Kidney capillary endothelial cell (primary cell): ENCODE data around the gene RNF113B.

ENCODE experiments used
- DNase-seq: peaks from one replicate; pipeline ENCODE4 v3.0.0-alpha.2; 2018; ENCODE audit warnings: low spot score

Gene RNF113B

DNA sequence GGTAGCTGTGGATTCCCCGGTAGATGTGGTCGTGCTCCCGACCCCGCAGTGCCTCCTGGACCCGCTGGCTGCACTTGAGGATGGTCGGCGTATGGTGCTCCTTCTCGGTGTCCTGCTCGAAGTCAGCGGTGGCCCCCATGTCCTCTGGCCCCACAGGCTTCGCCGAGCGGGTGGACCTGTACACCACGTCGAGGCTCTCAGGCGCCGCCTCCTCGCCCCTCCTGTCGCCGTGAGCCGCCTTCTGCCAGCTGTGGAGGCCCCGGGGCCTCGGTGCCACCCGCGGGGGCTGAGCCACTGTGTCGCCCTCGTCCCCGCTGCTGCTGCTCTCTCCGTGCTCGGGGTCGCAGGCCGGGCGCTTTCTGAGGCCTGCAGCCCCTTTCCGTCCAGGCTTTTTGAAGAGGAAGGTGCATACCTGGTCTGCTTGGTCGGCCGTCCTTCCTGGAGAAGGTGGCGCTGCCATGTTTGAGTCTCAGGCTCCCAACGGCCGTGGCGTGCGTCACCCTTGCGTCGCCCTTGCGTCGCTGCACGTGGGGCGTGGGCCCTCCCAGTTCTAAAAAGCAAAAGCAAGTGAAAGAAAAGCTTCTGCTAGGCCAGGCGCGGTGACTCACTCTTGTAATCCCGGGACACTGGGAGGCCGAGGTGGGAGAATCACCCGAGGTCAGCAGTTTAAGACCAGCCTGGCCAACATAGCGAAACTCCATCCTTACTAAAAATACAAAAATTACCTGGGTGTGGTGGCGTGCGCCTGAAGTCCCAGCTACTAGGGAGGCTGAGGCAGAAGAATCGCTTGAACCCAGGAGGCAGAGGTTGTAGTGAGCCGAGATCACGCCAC lies at the start of gene RNF113B:
TSS of gene RNF113B (minus strand) at position 493 of the 832 bp plus-strand sequence. CDS start at position 460, 33 bp downstream.
- no peak for DNase-seq

DNA sequence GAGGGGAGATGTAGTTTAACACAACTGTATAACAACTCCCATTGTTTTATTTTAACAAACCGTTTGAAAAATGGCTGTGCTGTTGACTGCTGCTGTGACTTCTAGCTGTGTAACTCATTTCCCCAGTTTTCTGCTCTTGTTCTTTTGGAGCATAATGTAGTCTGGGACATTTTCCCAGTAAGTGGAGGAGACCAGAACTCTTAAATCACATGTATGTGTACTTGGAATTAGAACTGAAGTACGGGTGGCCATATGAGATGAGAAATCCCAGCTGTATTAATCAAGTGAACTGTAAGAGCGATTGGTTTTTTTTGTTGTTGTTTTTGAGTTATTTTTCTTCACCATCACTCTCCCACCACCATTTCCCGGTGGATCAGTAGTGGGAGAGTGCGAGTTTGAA lies 49.4 kb upstream of the RNF113B start:
- DNase-seq, result no peak

DNA sequence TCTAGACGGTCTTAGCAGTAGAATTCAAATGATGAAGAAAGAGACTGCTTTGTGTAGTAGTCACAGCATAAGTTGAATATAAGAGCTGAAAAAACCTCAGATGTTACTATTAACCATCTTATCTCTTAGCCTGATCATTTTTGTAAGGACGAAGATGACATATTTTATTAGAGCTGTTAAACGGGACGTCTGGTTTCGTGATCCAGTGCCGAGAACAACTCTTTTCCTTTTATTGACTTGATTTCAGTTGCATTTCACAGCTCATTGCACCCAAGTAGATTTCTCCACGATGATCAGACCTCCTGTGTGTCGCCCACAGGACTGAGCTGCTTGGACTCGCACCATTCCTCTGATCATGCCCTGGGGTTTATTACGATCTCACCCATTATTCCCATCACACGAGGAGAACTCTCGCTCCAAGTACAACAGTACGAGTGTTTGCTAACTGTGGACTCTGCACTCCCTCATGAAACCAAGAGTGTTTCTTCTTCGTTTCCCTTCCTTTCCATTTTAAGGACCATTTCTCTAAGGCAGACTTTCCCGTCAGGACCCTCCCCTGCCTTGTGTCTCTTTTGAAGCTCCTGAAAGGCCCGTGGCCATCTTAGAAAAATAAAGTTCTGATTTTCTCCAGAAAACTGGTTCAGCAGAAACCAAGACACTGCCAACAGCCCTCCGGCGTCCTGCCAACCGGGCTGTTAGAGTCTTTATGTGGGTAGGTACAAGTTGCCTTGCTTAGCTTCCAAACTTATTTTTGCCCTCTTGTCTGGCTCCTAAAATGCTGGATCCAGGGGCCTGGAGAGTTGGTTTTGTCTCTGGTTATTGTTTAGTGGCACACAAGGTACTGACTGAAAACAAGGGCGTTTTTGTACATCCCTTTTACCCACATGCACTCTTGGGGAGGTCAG lies 48.2 kb upstream of the RNF113B start:
- DNase-seq, result no peak

DNA sequence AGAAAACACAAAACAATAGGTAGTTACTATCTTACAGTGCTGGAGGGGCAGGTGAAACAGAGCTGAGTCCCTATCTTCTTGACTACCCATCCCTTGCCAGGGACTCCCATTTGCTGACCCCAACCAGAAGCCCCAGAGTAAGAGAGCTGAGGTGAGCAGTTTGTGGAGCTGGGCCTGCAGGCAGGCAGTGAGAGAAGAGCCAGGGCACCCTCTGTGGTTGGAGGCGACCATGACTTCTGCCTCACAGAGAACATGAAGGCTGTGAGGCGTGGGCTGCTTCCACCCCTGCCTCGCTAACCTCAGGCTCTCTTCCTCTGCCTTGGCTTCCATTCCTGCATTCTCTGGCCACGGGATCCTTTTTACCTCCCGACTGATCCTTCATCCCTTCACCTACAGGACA lies 47.5 kb upstream of the RNF113B start:
- no peak for DNase-seq

DNA sequence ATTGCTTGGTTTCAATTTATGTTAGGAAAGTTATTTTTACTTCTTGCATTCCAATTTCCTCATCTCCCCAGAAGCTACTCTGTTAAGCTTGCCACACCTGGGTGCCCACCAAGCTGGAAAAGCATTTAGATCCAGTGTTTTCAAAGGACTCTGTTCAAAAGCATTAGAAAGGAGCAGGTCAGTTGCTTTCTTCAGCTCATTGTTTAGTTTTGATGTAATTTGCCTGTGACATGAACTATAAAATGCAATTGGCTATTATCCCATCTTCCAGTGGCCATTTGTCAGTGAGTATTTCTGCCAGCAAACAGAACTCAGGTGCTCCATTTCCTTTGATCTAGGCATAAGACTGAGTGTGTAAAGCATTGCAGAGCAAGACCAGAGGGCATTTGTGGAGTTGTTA lies 46.7 kb upstream of the RNF113B start:
- DNase-seq, result no peak

DNA sequence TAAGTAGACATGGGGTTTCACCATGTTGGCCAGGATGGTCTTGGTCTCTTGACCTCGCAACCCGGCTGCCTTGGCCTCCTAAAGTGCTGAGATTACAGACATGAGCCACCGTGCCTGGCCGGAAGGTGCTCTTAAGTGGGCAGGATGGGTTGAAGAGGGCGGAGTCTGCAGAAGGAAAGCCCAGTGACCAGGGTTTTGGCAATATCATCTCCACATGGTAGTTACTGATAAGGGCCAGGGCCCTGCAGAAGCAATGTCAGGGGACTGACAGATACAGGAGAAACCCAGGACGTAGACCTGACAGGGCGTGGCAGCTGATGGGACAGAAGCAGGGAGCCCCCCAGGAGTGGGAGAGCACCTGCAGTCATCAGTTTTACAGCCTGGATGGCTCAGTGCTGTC lies 45.7 kb upstream of the RNF113B start:
- no peak for DNase-seq

DNA sequence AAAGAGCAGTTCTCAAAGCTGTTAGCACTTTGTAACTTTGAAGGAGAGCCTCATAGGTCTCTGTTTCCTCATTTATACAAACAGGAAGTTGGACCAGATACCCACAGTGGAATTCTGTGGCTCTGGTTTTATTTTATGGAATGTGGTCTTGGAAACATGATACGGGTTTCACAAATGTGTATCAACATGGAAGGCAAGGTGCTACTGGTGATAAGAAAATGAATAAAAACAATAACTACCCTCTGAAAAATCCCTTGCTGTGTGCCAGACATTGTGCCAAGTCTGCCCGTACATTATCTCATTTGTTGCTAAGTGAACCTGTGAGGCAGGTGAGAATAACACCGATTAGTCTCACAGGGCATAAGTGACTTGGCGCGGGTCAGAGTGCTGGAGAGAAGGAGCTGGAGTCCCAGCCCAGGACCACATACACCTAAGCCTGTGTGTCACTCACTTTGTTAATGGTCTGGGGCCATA lies 45.0 kb upstream of the RNF113B start:
- no peak for DNase-seq

DNA sequence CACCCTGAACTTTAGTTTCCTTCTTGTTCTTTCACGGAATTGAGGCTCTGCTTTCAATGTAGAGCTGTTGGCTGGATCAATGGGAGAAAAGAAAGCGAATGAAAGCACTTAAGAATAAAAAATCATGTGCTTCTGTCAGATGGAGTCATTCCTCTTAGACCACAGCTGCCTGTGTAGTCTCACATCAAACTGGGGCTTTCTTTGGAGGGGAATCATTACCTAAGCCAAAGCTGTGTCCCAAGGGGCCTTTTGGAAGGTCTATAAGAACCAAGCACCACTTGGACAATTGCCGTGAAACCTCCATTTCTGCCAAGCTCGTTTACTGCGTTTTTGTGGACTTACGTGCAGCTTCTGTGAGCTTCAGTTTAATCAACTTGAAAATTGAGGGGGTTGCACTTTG lies 44.2 kb upstream of the RNF113B start:
- no peak for DNase-seq

DNA sequence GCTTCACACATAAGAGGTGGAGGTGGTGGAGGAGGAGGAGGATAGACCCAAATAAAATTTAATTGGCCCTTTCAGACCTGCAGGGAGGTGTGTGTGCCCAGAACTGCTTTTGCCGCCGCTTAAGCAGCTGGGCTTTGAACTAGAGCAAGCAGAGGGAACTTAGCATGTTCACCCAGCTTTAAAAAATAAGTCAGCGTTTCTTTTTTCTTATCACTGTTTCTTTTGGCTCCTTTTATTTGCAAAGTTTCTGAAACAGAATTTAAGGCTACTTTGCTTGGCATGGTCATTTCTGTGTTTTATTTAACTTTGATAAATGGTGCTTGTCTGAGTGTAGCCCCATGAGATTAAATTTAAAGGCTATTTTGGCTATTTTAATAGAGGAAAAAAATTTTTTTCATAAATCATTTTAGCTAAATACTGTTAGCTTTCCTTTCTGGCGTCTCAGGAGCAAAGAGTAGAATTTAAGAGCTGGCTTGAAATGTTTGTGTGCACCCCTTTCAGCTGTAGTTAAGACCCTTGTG lies 43.3 kb upstream of the RNF113B start:
- no peak for DNase-seq

DNA sequence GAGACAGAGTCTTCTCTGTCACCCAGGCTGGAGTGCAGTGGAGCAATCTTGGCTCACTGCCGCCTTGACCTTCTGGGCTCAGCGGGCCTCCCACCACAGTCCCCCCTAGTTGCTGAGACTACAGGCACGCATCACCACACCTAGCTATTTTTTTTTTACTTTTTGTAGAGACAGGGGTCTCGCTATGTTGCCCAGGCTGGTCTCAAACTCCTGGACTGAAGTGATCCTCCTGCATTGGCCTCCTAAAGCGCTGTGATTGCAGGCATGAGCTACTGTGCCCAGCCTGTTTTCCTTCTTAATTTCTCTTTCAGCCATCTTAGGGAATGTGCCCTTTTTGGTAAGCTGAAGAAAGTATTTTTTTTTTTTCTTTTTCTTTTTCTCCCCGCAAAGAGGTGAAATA lies 42.6 kb upstream of the RNF113B start:
- DNase-seq, result no peak

DNA sequence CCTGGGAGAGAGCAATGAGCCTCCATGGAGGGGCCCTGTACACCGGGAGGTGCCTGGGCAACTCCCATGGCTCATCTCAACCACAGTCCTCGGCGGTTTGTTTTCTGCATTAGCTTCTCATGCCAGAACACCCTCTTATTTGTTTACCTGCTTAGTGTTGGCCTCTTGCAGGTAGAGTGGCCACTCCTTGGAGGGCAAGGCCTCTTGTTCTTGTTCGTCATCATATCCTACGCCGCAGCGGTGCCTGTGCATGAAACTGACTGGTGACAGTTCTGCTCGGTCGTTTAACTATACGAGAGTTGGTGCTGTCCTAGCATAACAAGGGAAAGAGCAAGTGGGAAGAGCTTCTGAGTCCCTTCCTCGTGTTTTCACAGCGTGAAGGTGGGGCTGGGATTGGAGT lies 40.5 kb upstream of the RNF113B start:
- DNase-seq, result no peak

DNA sequence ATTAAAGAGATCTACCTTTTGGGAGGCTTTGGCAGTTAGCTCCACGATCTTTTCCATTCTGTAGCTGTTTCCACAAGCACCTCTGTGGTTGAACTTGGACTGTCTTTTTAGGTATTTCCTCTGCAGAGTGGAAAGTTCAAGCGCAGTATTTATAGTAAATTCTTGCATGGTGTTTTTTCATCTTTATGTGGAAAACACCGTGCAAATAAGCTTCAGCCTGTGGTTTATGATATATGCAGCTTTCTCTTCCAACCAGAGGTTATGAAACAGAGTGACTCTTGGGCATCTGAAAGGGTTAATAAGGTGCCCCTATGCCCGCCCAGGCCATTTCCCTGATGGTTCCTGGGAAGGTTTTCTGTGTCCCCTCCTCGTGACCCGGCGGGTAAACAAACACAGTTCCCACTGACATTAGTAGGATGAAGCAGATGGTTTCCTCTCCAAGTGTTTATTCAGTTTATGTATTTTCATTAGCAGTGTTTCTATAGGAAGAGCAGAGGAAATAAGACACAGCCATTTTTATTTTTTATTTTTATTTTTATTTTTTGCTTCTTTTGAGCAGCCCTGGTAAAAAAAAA lies 39.7 kb upstream of the RNF113B start:
- peak; percentile 5 for DNase-seq

DNA sequence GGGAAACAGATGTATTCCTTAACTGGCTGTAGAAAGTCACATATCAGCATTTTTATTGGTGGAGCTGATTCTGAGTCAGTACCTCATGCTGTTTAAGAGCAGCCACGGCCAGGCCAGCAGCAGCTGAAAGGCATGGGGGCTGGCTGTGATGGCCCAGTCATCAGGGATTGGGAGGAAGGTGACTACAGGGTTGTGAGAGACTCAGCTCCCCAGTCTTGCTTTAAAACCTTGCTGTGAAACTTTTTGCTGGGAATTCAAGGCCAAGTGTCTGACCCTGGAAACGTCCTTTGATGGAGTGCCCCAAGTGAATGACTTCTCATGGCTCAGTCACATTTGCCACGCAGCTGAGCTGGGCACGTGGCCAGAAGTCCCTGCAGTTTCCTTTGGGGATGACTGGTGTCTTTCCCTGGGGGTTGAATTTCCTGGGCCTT lies 39.1 kb upstream of the RNF113B start:
- peak; percentile 94 for DNase-seq

DNA sequence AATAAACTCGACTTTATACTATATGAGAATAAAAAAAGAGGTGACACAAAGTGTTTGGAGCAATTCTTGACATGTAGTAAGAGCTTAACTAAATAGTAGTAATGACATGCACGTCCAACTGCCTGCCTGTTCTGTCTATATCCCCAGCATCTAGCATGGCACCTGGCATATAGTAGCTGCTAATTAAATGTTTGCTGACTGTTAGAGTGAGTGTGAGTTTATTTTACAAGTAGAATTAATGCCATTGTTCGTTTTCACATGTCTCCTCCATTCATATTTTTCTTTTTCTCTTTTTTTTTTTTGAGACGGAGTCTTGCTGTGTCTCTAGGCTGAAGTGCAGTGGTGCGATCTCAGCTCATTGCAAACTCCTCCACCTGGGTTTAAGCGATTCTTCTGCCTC lies 38.4 kb upstream of the RNF113B start:
- no peak for DNase-seq

DNA sequence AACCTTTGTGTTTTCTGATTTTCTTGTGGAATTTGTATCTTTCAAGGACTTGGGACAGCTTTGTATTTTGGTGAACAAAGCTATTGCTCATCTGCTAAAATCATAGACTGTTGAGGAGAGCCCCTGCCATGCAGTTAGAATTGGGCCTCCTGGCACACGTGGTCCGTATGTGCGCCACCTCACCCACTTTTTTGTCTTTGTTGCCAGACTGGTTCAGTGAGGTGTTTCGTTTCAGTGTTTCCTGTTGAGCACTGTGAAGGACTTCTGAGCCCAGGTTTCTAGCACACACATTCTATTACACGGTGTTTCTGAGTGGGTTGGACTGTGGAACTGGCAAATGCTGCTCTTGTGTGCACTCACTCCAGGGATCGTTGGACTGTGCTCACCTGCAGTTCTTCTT lies 37.6 kb upstream of the RNF113B start:
- DNase-seq, result no peak

DNA sequence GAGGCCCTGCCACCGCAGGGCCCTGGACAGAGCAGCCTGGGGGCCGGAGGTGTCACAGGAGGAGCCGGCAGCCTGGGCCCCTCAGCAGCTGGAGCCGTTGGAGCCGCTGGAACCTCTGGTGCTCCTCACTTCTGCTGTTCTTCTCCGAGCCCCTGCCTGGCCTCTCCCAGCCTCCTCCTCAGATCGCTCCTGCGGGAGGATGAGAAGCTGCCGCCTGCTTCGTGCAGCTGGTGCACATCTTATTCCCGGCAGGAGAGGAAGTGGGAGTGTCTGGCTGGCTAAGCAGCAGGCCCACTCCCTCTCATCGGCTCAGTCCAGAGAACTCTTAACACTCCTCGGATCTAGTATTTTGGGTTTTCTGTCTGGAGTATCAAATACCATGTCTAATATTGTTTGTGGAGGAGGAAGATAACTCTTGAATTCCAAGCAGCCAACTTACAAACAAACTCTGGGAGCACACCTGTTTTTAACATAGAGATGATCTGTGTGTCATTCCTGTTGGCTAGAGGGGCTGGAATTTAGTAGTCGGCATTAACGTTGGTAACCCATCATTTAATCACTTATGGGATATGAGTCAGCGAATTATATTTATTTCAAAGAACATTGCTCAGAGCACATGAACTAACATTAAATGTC lies 37.1 kb upstream of the RNF113B start:
- peak; percentile 17 for DNase-seq

DNA sequence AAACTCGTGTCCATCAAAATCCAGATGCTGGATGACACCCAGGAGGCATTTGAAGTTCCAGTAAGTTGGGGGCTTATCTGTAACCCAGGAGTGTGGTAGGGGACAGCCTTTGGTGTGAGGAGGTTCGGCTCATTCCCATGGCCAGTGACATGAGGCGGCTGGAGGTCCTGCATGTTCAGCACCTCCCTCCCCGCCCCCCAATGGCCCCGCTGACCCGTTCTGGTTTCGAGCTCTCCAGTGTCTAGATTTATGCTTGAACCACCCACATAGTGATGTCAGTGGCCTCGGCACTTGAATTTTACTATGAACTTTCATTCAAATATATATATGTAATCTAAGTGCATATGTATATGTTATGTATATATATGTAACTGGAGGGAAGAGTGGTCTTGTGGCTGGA lies 36.3 kb upstream of the RNF113B start:
- no peak for DNase-seq

DNA sequence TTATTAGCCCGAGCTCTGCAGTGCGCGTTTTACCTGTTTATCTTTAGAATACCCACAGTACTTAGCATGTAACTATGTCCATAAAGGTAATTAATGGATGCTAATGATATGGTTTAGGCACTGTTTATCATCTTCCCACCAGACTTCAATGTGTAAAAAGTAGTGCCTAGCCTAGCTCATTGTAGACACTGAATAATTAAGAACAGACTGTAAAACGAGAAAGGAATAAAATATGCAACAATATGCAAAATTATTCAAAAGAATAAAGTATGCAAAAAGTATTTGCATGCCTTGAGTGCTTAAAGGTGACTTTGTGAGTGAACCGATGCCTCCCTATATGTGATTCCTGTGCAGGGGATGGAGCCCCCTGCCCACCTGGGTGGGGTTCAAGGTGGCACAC lies 35.7 kb upstream of the RNF113B start:
- no peak for DNase-seq

DNA sequence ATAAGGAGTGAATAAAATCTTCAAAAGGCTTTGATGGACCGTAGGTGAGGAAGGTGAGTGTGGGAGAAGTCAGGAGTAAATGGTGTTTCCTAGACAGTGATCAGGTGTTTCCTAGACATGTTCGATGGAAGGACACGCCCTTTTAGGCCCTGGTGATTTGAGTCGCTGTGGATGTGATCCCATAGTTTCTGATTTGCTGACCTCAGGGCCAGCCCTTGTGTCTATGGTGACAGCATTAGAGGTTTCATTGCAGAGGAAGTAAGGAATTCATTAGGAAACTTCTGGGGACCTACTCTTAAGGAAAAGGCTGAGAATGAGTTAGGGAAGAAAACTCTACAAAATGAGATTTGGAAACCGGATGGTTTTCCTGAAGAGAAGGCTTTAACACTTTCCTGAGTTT lies 31.5 kb upstream of the RNF113B start:
- no peak for DNase-seq

DNA sequence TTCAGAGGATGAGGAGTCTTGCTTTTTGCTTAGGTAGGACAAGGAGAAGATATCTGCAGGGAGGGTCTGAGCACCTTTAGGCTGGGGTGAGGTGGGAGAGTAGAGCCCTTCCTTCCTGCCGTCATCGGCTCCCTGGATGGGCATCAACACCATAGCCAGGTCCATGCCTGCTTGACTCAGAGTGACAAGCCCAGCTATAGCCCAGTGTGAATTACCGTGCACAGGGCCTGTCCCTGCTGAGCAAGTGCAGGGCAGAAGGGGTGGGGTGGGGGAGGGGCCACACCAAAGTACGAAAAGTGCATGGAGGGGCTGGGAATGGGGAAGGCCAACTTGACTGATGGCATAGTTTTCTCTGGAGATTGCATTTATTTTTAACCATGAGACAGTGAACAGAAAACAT lies 30.3 kb upstream of the RNF113B start:
- no peak for DNase-seq

DNA sequence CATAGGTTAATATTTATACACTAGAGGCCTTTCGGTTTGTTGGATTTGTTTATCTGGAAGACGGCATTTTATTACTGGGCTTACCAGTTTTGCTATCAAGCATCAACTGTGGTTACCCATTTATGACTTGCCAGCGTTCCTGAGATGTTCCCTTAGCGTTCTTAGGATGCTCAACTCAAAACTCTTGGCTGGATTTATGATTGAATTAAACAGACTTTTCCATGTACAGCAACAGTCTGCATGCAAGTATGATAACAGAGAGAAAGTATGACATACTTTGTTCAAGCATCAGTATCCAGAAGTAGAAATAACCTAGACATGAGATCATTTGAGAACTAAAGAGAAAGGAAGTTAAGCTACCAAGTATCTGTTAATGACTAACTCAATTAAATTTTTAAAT lies 29.9 kb upstream of the RNF113B start:
- DNase-seq, result peak; percentile 40

DNA sequence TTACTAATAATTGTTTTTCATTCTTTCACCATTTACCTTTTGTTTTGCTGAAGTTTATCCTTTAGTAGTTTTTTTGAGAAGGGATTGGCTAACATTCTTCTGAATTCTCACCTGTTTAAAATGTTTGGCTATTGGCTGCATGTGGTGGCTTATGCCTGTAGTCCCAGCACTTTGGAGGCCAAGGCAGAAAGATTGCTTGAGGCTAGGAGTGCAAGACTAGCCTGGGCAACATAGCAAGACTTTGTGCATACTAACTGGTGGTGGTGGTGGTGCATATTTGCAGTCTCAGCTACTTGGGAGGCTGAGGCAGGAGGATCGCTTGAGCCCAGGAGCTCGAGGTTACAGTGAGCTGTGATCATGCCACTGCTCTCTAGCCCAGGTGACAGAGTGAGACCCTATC lies 27.5 kb upstream of the RNF113B start:
- DNase-seq, result no peak
